Activated CD8-positive, alpha-beta T cell treated with anti-CD3 and anti-CD28 coated beads for 36 hours (primary cell): Measurements from ENCODE around the gene AGFG1. TPM values are rescaled to one million over a fixed set of nuclear protein-coding genes. Genes with fewer than 3 reads are reported as not detected.
"Not testable (repeated sequence)": the region's sequence is repeated elsewhere in the genome, so short reads cannot be mapped to it uniquely, and the experiment has no call there.

Experiments used
- ATAC-seq: fragments of 200-7000 bp; cut with Tn5 transposase; one replicate; pipeline ENCODE4 v1.10.0; 2021; ENCODE audit warnings: mild to moderate bottlenecking, moderate library complexity
- CTCF ChIA-PET: fragments of 350-600 bp; sonication (Branson Sonifier 250); formaldehyde crosslinking; loops from one replicate; lab custom pipeline; 2021; ENCODE audit warnings: antibody characterized with exemption; lab: Charles Lee
- POLR2A ChIA-PET: fragments of 350-600 bp; sonication (Branson Sonifier 250); formaldehyde crosslinking; loops from one replicate; lab custom pipeline; 2021; ENCODE audit warnings: antibody characterized with exemption; lab: Charles Lee
- DNase-seq: peaks from one replicate; pipeline ENCODE4 v3.0.0-alpha.2; 2020
- H3K27ac Mint-ChIP-seq: one replicate; pipeline ENCODE4 v1.8.0; 2021; ENCODE audit warnings: mild to moderate bottlenecking, mixed read lengths
- H3K27me3 Mint-ChIP-seq: one replicate; pipeline ENCODE4 v1.8.0; 2021; ENCODE audit warnings: mixed read lengths
- H3K36me3 Mint-ChIP-seq: one replicate; pipeline ENCODE4 v1.8.0; 2021; ENCODE audit warnings: low read depth, mixed read lengths
- H3K4me1 Mint-ChIP-seq: one replicate; pipeline ENCODE4 v1.8.0; 2021; ENCODE audit warnings: low read depth, mixed read lengths
- H3K4me3 Mint-ChIP-seq: one replicate; pipeline ENCODE4 v1.8.0; 2021; ENCODE audit warnings: mild to moderate bottlenecking, moderate library complexity, mixed read lengths
- H3K9me3 Mint-ChIP-seq: one replicate; pipeline ENCODE4 v1.8.0; 2021; ENCODE audit warnings: mixed read lengths
- CTCF ChIP-seq: fragments of 200-600 bp; IDR thresholded peaks from one replicate; pipeline ENCODE4 v1.8.0; 2022; ENCODE audit warnings: antibody characterized with exemption, mild to moderate bottlenecking
- intact Hi-C: fragments of 100-400 bp; cut with micrococcal nuclease; formaldehyde crosslinking; loops from one replicate; pipeline ENCODE4 v1.10.0; 2022
- total RNA-seq, 2 experiments: library from RNA; stranded (reverse); gene quantifications; one replicate each; pipeline ENCODE4 v1.2.3, GENCODE V29; 2021

The AGFG1 gene
- total RNA-seq, 2 experiments from 2014 or later = 117 to 119 TPM

DNA sequence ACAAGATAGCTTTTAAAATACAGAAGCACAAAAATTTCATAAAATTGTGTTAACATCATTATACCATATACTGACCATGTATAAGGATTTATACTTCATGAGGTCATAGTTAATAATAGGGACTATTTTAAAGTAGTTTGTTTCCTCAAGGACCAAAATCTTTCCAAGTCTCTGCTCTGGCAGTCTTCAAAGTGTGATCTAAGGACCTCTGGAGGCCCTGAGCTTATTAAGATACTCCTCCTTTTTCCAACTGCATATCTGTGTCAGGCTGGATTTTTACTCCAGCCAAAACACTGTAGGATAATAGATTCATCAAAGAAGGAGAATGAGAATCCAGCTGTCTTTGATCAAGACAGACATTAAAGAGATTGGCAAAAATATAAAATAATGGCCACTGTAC lies 125.1 kb downstream of the AGFG1 start:
- DNase-seq = no peak
- no peak for ATAC-seq
- Mint-ChIP-seq H3K4me1 (peaks cover 3% of the 10 kb centered on the region), H3K4me3 (no peak overlapping the region), H3K27me3 (peaks cover 31% of the 10 kb centered on the region), H3K9me3 (no peaks in the 10 kb centered on the region), H3K27ac (no peak overlapping the region), H3K36me3 (no peaks in the 10 kb centered on the region)
- POLR2A ChIA-PET = no interaction called here
- CTCF ChIA-PET = no interaction called here
- no peak for TF ChIP-seq CTCF
- intact Hi-C loops = no loop called here

GRCh38 chr2:227597998-227598397 lies 126.0 kb downstream of the AGFG1 start:
- intact Hi-C loops = no loop called here
- no peak overlapping the region for H3K27ac Mint-ChIP-seq
- no peaks in the 10 kb centered on the region for H3K36me3 Mint-ChIP-seq
- peaks cover 29% of the 10 kb centered on the region for H3K27me3 Mint-ChIP-seq
- peaks cover under 1% of the 10 kb centered on the region for H3K4me1 Mint-ChIP-seq
- ChIA-PET CTCF (interaction anchor here (1.0 kb wide), 1 partner anchor 9 kb away, joined by 5 read pairs; no protein-coding TSS in a partner anchor), POLR2A (no interaction called here)
- no peaks in the 10 kb centered on the region for H3K9me3 Mint-ChIP-seq
- DNase-seq = no peak
- TF ChIP-seq CTCF = no peak
- H3K4me3 Mint-ChIP-seq = no peak overlapping the region
- no peak for ATAC-seq

DNA sequence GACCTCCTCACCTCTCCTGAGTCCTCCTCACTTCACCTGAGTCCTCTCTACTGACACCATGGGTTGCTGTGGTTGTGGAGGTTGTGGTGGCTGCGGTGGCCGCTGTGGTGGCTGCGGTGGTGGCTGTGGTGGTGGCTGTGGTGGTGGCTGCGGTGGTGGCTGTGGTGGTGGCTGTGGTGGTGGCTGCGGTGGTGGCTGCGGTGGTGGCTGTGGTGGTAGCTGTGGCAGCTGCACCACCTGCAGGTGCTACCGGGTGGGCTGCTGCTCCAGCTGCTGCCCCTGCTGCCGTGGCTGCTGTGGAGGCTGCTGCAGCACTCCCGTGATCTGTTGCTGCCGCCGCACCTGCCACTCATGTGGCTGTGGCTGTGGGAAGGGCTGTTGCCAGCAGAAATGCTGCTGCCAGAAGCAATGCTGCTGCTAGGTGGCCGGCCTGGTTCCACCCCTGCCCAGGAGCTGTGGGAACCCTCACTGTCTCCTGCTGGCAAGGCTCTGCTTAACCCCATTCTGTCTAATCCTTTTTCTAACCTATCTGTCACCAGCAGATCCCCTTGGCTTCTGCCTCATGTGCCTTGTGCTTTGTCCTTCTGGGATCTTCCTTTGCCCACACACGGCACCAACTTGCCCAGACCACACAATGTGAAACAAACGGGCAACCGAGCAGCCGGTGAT lies 127.0 kb downstream of the AGFG1 start, which contains the start of gene SCYGR2:
Gene SCYGR2 (plus strand): TSS at position 59 of the 669 bp plus-strand sequence. CDS start 0 bp downstream, at position 59.
- DNase-seq, H3K4me3 Mint-ChIP-seq, H3K27ac Mint-ChIP-seq, H3K4me1 Mint-ChIP-seq, H3K9me3 Mint-ChIP-seq, intact Hi-C loops, ATAC-seq, H3K36me3 Mint-ChIP-seq, POLR2A ChIA-PET: not testable (repeated sequence)
- H3K27me3 Mint-ChIP-seq = peaks cover 27% of the 10 kb centered on the region
- CTCF ChIA-PET = interaction anchor here (1.0 kb wide), 1 partner anchor 10 kb away, joined by 5 read pairs; no protein-coding TSS in a partner anchor

- Mint-ChIP-seq H3K4me1 (no peaks in the 10 kb centered on the region), H3K27me3 (peaks cover 23% of the 10 kb centered on the region), H3K27ac (no peak overlapping the region), H3K36me3 (no peaks in the 10 kb centered on the region), H3K9me3 (no peaks in the 10 kb centered on the region), H3K4me3 (no peak overlapping the region)
- no peak for TF ChIP-seq CTCF
- DNase-seq = no peak
- ChIA-PET CTCF (interaction anchor here (0.7 kb wide), 1 partner anchor 486 kb away, joined by 3 read pairs; no protein-coding TSS in a partner anchor), POLR2A (no interaction called here)
- no peak for ATAC-seq
- intact Hi-C loops = no loop called here
These were observed 130.4 kb downstream of the AGFG1 start for GRCh38 chr2:227602358-227602757.

- Mint-ChIP-seq H3K36me3 (no peaks in the 10 kb centered on the region), H3K9me3 (no peaks in the 10 kb centered on the region), H3K4me1 (peaks cover 13% of the 10 kb centered on the region), H3K4me3 (no peak overlapping the region), H3K27me3 (peaks cover 36% of the 10 kb centered on the region), H3K27ac (no peak overlapping the region)
- ATAC-seq (no peak), DNase-seq (no peak)
- intact Hi-C loops = no loop called here
- ChIA-PET CTCF (interaction anchor here (0.7 kb wide), 1 partner anchor 277 kb away, joined by 3 read pairs; no protein-coding TSS in a partner anchor), POLR2A (no interaction called here)
- TF ChIP-seq CTCF = no peak
These were observed 134.5 kb downstream of the AGFG1 start for GRCh38 chr2:227606476-227606875.
